SJCRH30 (cell line): Measurements from ENCODE around the gene ZNF274. TPM values are rescaled to one million over a fixed set of nuclear protein-coding genes. Genes with fewer than 3 reads are reported as not detected.
A peak's percentile ranks its signal among the peaks of the same experiment; 100 is the strongest.
"Not testable (repeated sequence)": the region's sequence is repeated elsewhere in the genome, so short reads cannot be mapped to it uniquely, and the experiment has no call there.

Experiments
- DNase-seq, 2 experiments: peaks; one replicate each; pipeline ENCODE4 v3.0.0-alpha.2; 2015 to 2020
- H3K27ac ChIP-seq: fragments of 250-450 bp; sonication (Bioruptor Pico); 2 replicates; pipeline ENCODE4 v1.5.1; 2020; ENCODE audit warnings: mild to moderate bottlenecking, moderate library complexity
- H3K27me3 ChIP-seq: fragments of 250-450 bp; sonication (Bioruptor Pico); 2 replicates; pipeline ENCODE4 v1.5.1; 2020; ENCODE audit warnings: mild to moderate bottlenecking, moderate library complexity
- H3K36me3 ChIP-seq: fragments of 250-450 bp; sonication (Bioruptor Pico); 2 replicates; pipeline ENCODE4 v1.5.1; 2020; ENCODE audit warnings: mild to moderate bottlenecking, moderate library complexity
- H3K4me1 ChIP-seq: fragments of 250-450 bp; sonication (Bioruptor Pico); 2 replicates; pipeline ENCODE4 v1.5.1; 2020; ENCODE audit warnings: mild to moderate bottlenecking, moderate library complexity
- H3K4me3 ChIP-seq: fragments of 250-450 bp; sonication (Bioruptor Pico); 2 replicates; pipeline ENCODE4 v1.5.1; 2020; ENCODE audit warnings: mild to moderate bottlenecking, moderate library complexity
- H3K9me3 ChIP-seq: fragments of 250-450 bp; sonication (Bioruptor Pico); replicated peaks from 2 replicates; pipeline ENCODE4 v1.5.1; 2020; ENCODE audit warnings: mild to moderate bottlenecking, moderate library complexity
- total RNA-seq: library from RNA; depleted of rRNA; stranded (reverse); fragments of >200 nt; shearing (Covaris generic); gene quantifications from 2 replicates; pipeline ENCODE4 v1.2.3, GENCODE V29; 2014; rRNA removed

ZNF274 gene
- total RNA-seq, 1 experiment from 2014 or later, result 23.3 TPM

DNA sequence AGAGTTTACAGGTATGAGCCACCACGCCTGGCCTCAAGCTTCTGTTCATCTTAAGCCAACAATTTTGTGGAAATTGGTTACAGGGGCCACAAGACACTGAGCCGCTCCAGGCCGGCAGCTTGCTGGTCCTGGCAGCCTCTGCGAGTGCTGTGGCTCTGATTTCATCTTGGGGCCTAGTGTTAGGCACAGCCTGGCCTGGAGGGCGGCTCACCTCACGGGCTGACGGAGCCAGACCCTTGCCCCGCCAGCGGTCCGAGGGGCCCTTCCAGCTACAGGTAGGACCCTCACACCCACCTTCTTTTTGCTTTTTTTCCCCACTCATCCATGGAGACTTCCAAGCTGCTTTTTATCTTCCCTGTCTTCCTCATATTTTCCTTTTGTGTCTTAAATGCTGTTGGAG lies 54.5 kb downstream of the ZNF274 start:
- Histone ChIP-seq H3K27me3 (no peaks in the 10 kb centered on the region), H3K4me1 (no peaks in the 10 kb centered on the region), H3K4me3 (no peak overlapping the region), H3K9me3 (peaks cover 9% of the 10 kb centered on the region), H3K27ac (no peak overlapping the region), H3K36me3 (peaks cover 82% of the 10 kb centered on the region)
- no peak for DNase-seq

DNA sequence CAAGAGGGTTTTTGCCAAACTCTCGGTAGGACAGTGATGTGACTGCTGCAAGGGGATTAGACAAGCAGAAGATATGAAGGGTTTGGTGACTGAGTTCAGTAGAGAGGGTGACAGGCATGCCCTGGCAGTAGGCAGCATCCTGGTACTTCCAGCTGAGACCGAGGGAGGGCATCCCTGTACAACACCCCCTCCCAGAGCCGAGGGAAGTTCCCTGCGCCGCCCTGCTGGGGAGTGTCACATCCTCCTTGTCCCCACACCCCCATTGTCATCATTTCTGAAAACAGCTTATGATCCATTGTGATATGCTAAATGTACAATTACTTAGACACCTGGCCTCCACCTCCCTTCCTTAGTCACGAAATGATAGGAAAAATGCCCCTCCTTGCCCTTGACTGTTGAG lies 60.5 kb downstream of the ZNF274 start:
- no peak overlapping the region for H3K27ac ChIP-seq
- H3K9me3 ChIP-seq, result peaks cover 7% of the 10 kb centered on the region
- no peak for DNase-seq
- H3K4me3 ChIP-seq, result no peak overlapping the region
- no peaks in the 10 kb centered on the region for H3K4me1 ChIP-seq
- H3K27me3 ChIP-seq, result no peaks in the 10 kb centered on the region
- peaks cover 83% of the 10 kb centered on the region for H3K36me3 ChIP-seq

DNA sequence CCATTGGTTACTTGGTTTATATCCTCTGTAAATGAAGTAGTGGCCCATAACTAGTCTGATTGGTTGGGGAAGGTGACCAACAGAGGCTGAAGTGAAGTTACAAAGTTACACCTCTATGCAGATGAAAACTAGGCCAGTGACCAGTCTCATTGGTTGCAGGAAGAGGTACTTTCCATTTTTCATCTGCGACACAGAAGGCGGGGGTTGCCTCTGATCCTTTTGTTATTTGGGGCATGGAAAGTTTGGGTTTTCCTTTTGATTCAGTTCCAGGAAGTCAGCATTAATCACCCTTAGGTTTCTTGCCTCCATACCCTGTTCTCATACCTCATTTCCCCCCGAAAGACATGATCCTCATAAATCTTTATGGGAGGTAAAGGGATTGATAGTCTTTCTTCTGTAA lies 66.0 kb downstream of the ZNF274 start:
- H3K27me3 ChIP-seq, result no peaks in the 10 kb centered on the region
- H3K4me3 ChIP-seq, result no peak overlapping the region
- H3K27ac ChIP-seq, result no peak overlapping the region
- no peak for DNase-seq
- peaks cover 56% of the 10 kb centered on the region for H3K9me3 ChIP-seq
- peaks cover 99% of the 10 kb centered on the region for H3K36me3 ChIP-seq
- no peaks in the 10 kb centered on the region for H3K4me1 ChIP-seq

DNA sequence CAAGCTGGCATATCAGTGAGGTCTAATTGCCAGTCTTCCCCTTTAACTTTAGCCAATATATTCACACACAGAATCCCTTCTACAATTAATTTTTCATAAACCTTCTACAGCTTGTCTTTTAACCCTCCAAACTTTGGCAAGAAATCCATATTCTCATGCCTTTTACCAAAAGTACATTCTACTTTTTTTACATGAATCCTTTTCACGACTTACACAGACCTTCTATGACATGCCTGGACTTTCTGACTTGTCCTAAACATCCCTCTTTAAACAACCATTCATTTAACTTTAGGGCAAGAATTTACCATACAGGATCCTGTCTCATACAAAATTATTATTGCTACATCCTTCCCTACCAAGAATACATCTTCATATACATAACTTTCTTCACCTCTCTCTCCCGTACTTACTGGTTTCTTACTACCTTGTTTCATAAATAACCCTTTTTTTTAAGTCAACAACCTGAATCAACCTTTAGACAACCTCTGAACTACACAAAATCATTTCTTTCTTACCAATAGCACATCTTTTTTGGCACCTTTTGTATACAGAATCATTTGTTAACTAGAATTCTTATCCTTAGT lies 69.3 kb downstream of the ZNF274 start:
- Histone ChIP-seq H3K27me3 (no peaks in the 10 kb centered on the region), H3K9me3 (peaks cover 66% of the 10 kb centered on the region), H3K4me1 (no peaks in the 10 kb centered on the region), H3K27ac (no peak overlapping the region), H3K4me3 (no peak overlapping the region), H3K36me3 (peaks cover 96% of the 10 kb centered on the region)
- DNase-seq, result peak; percentile 30 to 44

DNA sequence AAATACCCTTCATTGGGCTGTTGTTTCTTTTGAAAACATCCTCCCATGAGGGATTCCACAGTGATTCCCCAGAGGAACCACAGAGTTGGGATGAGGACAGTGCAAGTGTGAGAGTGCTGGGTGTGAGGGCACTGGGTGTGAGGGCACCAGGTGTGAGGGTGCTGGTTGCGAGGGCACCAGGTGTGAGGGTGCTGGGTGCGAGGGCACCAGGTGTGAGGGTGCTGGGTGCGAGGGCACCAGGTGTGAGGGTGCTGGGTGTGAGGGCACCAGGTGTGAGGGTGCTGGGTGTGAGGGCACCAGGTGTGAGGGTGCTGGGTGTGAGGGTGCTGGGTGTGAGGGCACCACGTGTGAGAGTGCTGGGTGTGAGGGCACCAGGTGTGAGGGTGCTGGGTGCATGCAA lies 75.4 kb downstream of the ZNF274 start:
- peaks cover 92% of the 10 kb centered on the region for H3K36me3 ChIP-seq
- DNase-seq, H3K27me3 ChIP-seq, H3K27ac ChIP-seq, H3K4me3 ChIP-seq, H3K4me1 ChIP-seq: not testable (repeated sequence)
- peaks cover 71% of the 10 kb centered on the region for H3K9me3 ChIP-seq

DNA sequence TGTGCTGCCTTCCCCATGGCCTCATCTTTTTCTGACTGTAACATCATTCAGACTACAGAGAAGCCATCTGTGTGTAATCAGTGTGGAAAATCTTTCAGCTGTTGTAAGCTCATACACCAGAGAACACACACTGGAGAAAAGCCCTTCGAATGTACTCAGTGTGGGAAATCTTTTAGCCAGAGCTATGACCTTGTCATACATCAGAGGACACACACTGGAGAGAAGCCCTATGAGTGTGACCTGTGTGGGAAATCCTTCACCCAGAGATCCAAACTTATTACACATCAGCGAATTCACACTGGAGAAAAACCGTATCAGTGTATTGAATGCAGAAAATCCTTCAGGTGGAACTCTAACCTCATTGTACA lies 78.7 kb downstream of the ZNF274 start:
- DNase-seq, result no peak
- no peak overlapping the region for H3K4me3 ChIP-seq
- H3K9me3 ChIP-seq, result peaks cover 76% of the 10 kb centered on the region
- no peak overlapping the region for H3K27ac ChIP-seq
- H3K36me3 ChIP-seq, result peaks cover 88% of the 10 kb centered on the region
- H3K4me1 ChIP-seq, result no peaks in the 10 kb centered on the region
- no peaks in the 10 kb centered on the region for H3K27me3 ChIP-seq

DNA sequence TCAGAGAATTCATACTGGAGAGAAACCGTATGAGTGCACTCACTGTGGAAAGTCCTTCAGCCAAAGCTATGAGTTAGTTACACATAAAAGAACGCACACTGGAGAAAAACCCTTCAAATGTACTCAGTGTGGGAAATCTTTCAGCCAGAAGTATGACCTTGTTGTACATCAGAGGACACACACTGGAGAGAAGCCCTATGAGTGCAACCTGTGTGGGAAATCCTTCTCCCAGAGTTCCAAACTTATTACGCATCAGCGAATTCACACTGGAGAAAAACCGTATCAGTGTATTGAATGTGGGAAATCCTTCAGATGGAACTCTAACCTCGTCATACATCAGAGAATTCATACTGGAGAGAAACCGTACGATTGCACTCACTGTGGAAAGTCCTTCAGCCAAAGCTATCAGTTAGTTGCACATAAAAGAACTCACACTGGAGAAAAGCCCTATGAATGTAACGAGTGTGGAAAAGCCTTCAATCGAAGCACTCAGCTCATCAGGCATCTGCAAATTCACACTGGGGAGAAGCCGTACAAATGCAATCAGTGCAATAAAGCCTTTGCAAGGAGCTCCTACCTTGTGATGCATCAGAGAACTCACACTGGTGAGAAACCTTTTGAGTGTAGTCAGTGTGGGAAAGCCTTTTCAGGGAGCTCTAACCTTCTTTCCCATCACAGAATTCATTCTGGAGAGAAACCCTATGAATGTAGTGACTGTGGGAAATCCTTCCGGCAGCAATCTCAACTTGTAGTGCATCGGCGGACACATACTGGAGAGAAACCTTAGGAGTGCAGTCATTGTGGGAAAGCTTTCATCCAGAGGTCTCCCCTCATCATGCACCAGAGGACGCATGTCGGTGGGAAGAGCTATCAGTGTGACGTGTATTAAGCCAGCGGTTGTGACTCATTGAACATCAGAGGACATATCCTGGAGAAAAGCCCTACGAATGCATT lies 79.4 kb downstream of the ZNF274 start:
- Histone ChIP-seq H3K27me3 (no peaks in the 10 kb centered on the region), H3K36me3 (peaks cover 88% of the 10 kb centered on the region)
- DNase-seq, result peak in 1 of 2 experiments; percentile 23

DNA sequence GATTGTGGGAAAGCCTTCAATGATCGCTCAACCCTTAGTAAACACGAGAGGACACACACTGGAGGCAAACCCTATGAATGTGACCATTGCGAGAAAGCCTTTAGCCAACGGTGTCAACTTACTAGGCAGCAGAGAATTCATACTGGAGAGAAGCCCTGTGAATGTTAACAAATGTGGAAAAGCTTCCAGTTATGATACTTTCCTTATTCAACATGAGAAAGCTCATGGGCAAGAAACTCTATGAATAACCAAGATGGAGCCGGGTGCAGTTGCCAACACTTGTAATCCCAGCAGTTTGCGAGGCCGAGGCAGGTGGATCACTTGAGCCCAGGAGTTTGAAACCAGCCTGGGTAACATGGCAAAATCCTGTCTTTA lies 80.0 kb downstream of the ZNF274 start:
- Histone ChIP-seq H3K4me3 (no peak overlapping the region), H3K27me3 (no peaks in the 10 kb centered on the region), H3K4me1 (no peaks in the 10 kb centered on the region), H3K36me3 (peaks cover 81% of the 10 kb centered on the region), H3K9me3 (peaks cover 76% of the 10 kb centered on the region), H3K27ac (no peak overlapping the region)
- DNase-seq, result no peak

More for the DNA sequence above, 79.4 kb downstream of the ZNF274 start:
- Histone ChIP-seq H3K27ac (no peak overlapping the region), H3K4me1 (no peaks in the 10 kb centered on the region), H3K4me3 (no peak overlapping the region), H3K9me3 (peaks cover 80% of the 10 kb centered on the region)

Other genes starting within 250 kb of the ZNF274 start
- gene ZNF418, start 247.7 kb upstream of the ZNF274 start, total RNA-seq, result 1.4 and 1.8 TPM in 2 replicates
- 11.5 and 11.6 TPM in 2 replicates for gene ZNF256, start 235.4 kb upstream of the ZNF274 start, total RNA-seq
- gene C19orf18, start 208.5 kb upstream of the ZNF274 start, total RNA-seq, result 0.16 and 0.18 TPM in 2 replicates
- gene ZNF606, start 180.2 kb upstream of the ZNF274 start, total RNA-seq, result 10.3 and 12.6 TPM in 2 replicates
- not detected in 2 replicates for gene ZSCAN1, start 149.0 kb upstream of the ZNF274 start, total RNA-seq
- 0.43 and 0.45 TPM in 2 replicates for gene ZNF135, start 123.8 kb upstream of the ZNF274 start, total RNA-seq
- gene ZSCAN18, start 84.8 kb upstream of the ZNF274 start, total RNA-seq, result 17.5 and 17.9 TPM in 2 replicates
- gene ZNF329, start 32.3 kb upstream of the ZNF274 start, total RNA-seq, result 9.3 and 9.7 TPM in 2 replicates
- gene ZNF544, start 45.9 kb downstream of the ZNF274 start, total RNA-seq, result 40.5 and 46.1 TPM in 2 replicates
- gene ZNF8, start 95.9 kb downstream of the ZNF274 start, total RNA-seq, result 12.7 and 13.4 TPM in 2 replicates
- gene ERVK3-1, start 122.3 kb downstream of the ZNF274 start, total RNA-seq, result 45.0 and 47.4 TPM in 2 replicates
- gene ZSCAN22, start 143.9 kb downstream of the ZNF274 start, total RNA-seq, result 4.7 and 5.0 TPM in 2 replicates
- 9.7 and 10.2 TPM in 2 replicates for gene A1BG, start 170.4 kb downstream of the ZNF274 start, total RNA-seq
- 0.45 and 0.73 TPM in 2 replicates for gene ZNF497, start 179.7 kb downstream of the ZNF274 start, total RNA-seq
- gene ZNF837, start 198.0 kb downstream of the ZNF274 start, total RNA-seq, result 0.30 and 0.47 TPM in 2 replicates
- gene RPS5, start 204.2 kb downstream of the ZNF274 start, total RNA-seq, result 1,942 and 2,376 TPM in 2 replicates
- gene RNF225, start 212.6 kb downstream of the ZNF274 start, total RNA-seq, result 0.20 and 0.38 TPM in 2 replicates
- gene ZNF584, start 225.6 kb downstream of the ZNF274 start, total RNA-seq, result 12.2 and 13.8 TPM in 2 replicates